H1 (cell line): ENCODE measurements around the gene GNAI2. TPM values are rescaled to one million over a fixed set of nuclear protein-coding genes. Genes with fewer than 3 reads are reported as not detected.

ENCODE experiments used
- CTCF ChIA-PET: fragments of 300-600 bp; sonication (Branson Sonifier 250); formaldehyde crosslinking; loops from one replicate; lab custom pipeline; 2021; ENCODE audit not compliant: partially characterized antibody; lab: Charles Lee
- POLR2A ChIA-PET: fragments of 300-600 bp; sonication (Branson Sonifier 250); formaldehyde crosslinking; loops from one replicate; lab custom pipeline; 2021; ENCODE audit warnings: inconsistent platforms; ENCODE audit not compliant: partially characterized antibody; lab: Charles Lee
- DNase-seq, 2 experiments: peaks; one replicate each; pipeline versions ENCODE4 v3.0.0 to v3.0.0-alpha.2; 2010 to 2022; ENCODE audit warnings: low spot score in 2 of 2, low read depth in 1 of 2, mixed read lengths in 1 of 2
- FAIRE-seq: peaks from 2 replicates; lab custom pipeline; 2011; peaks lifted over from hg19 to GRCh38; lab: Jason Lieb, UNC
- H2AFZ ChIP-seq: 2 replicates; pipeline ENCODE4 v1.8.1; 2012; ENCODE audit warnings: low read length, inconsistent platforms
- H2AK5ac ChIP-seq: 2 replicates; pipeline ENCODE4 v1.6.1; 2013; ENCODE audit warnings: low read depth, low read length
- H2BK120ac ChIP-seq: replicated peaks from 2 replicates; pipeline ENCODE3; 2013; ENCODE audit warnings: low read depth, low read length, inconsistent platforms
- H2BK12ac ChIP-seq: 2 replicates; pipeline ENCODE4 v1.6.1; 2013; ENCODE audit warnings: low read depth, low read length
- H2BK15ac ChIP-seq: 2 replicates; pipeline ENCODE4 v1.6.1; 2013; ENCODE audit warnings: low read length
- H2BK20ac ChIP-seq: 2 replicates; pipeline ENCODE4 v1.6.1; 2013; ENCODE audit warnings: low read length
- H2BK5ac ChIP-seq: 2 replicates; pipeline ENCODE4 v1.6.1; 2013; ENCODE audit warnings: low read depth, low read length
- H3K14ac ChIP-seq: 2 replicates; pipeline ENCODE4 v1.6.1; 2013; ENCODE audit warnings: inconsistent platforms; ENCODE audit not compliant: insufficient read length
- H3K18ac ChIP-seq: 2 replicates; pipeline ENCODE4 v1.6.1; 2013; ENCODE audit warnings: low read length; ENCODE audit errors: extremely low read depth
- H3K23ac ChIP-seq: 2 replicates; pipeline ENCODE4 v1.6.1; 2013; ENCODE audit warnings: inconsistent platforms; ENCODE audit not compliant: insufficient read length
- H3K23me2 ChIP-seq: 2 replicates; pipeline ENCODE4 v1.6.1; 2013; ENCODE audit warnings: low read depth, low read length
- H3K27ac ChIP-seq: 2 replicates; pipeline ENCODE4 v1.6.1; 2011; ENCODE audit warnings: low read depth, low read length, inconsistent platforms
- H3K27me3 ChIP-seq, 4 experiments: replicated peaks in 1 of 4; 1 replicate in 1 of 4; 2 replicates in 3 of 4; pipeline versions ENCODE4 v1.6.1 to v1.8.1; 2011 to 2013; ENCODE audit warnings: low read length in 3 of 4, mild to moderate bottlenecking in 3 of 4, inconsistent platforms in 2 of 4, mixed read lengths in 2 of 4, moderate library complexity in 1 of 4; ENCODE audit not compliant: control insufficient read depth in 3 of 4, insufficient read depth in 3 of 4; ENCODE audit errors: extremely low read depth in 1 of 4
- H3K36me3 ChIP-seq, 4 experiments: 2 replicates each; pipeline versions ENCODE4 v1.6.1 to v1.8.1; 2011 to 2013; ENCODE audit warnings: mild to moderate bottlenecking in 4 of 4, low read length in 3 of 4, moderate library complexity in 2 of 4, control low read depth in 1 of 4, inconsistent platforms in 1 of 4; ENCODE audit not compliant: insufficient read depth in 4 of 4, control insufficient read depth in 2 of 4
- H3K4ac ChIP-seq: replicated peaks from 2 replicates; pipeline ENCODE3; 2013; ENCODE audit warnings: low read length, low read depth, mixed read lengths, inconsistent platforms; ENCODE audit not compliant: insufficient read length
- H3K4me1 ChIP-seq, 4 experiments: replicated peaks in 1 of 4; 1 replicate in 1 of 4; 2 replicates in 3 of 4; pipeline versions ENCODE4 v1.6.1 to v1.8.1; 2011 to 2013; ENCODE audit warnings: low read length in 3 of 4, inconsistent platforms in 2 of 4, mixed read lengths in 1 of 4; ENCODE audit not compliant: insufficient read depth in 4 of 4, control insufficient read depth in 3 of 4
- H3K4me2 ChIP-seq, 2 experiments: 2 replicates each; pipeline versions ENCODE4 v1.6.1 to v1.8.1; 2011 to 2013; ENCODE audit warnings: low read depth in 2 of 2, low read length in 2 of 2, control low read depth in 1 of 2, inconsistent platforms in 1 of 2, mild to moderate bottlenecking in 1 of 2; ENCODE audit not compliant: insufficient read depth in 1 of 2
- H3K4me3 ChIP-seq, 4 experiments: fragments of 200-600, 300-600 bp in 1 of 4; sonication (generic), shearing (Covaris generic), sonication (Bioruptor Twin) in 1 of 4; 2 replicates each; pipeline versions ENCODE4 v1.5.1 to v1.8.1; 2011 to 2016; ENCODE audit warnings: low read length in 4 of 4, low read depth in 3 of 4, control low read depth in 2 of 4, inconsistent platforms in 2 of 4, mild to moderate bottlenecking in 2 of 4, mixed read lengths in 1 of 4, moderate library complexity in 1 of 4; ENCODE audit not compliant: insufficient read depth in 2 of 4; ENCODE audit errors: extremely low read depth in 1 of 4
- H3K56ac ChIP-seq: replicated peaks from 2 replicates; pipeline ENCODE3; 2013; ENCODE audit warnings: low read depth, mild to moderate bottlenecking, mixed read lengths, low read length, inconsistent platforms; ENCODE audit not compliant: insufficient read length
- H3K79me1 ChIP-seq: 2 replicates; pipeline ENCODE4 v1.6.1; 2013; ENCODE audit warnings: low read depth, low read length, control low read depth
- H3K79me2 ChIP-seq, 2 experiments: 2 replicates each; pipeline versions ENCODE4 v1.6.1 to v1.8.1; 2012 to 2013; ENCODE audit warnings: low read length in 2 of 2, mild to moderate bottlenecking in 2 of 2, inconsistent platforms in 1 of 2; ENCODE audit not compliant: insufficient read depth in 2 of 2, control insufficient read depth in 1 of 2
- H3K9ac ChIP-seq, 4 experiments: replicated peaks in 1 of 4; 1 replicate in 1 of 4; 2 replicates in 3 of 4; pipeline versions ENCODE4 v1.6.1 to v1.8.1; 2011 to 2013; ENCODE audit warnings: low read depth in 3 of 4, low read length in 3 of 4, control low read depth in 2 of 4, mild to moderate bottlenecking in 2 of 4, moderate library complexity in 2 of 4, inconsistent platforms in 1 of 4; ENCODE audit errors: extremely low read depth in 1 of 4
- H3K9me3 ChIP-seq, 2 experiments: 2 replicates each; pipeline versions ENCODE4 v1.6.1 to v1.8.1; 2012 to 2013; ENCODE audit warnings: mild to moderate bottlenecking in 2 of 2, moderate library complexity in 2 of 2, control low read depth in 1 of 2, inconsistent platforms in 1 of 2, low read depth in 1 of 2, low read length in 1 of 2, mixed read lengths in 1 of 2; ENCODE audit not compliant: insufficient read depth in 2 of 2
- H4K20me1 ChIP-seq, 2 experiments: replicated peaks in 1 of 2; 2 replicates each; pipeline versions ENCODE3 to v1.8.1; 2011 to 2013; ENCODE audit warnings: inconsistent platforms in 2 of 2, low read length in 2 of 2, mild to moderate bottlenecking in 1 of 2; ENCODE audit not compliant: insufficient read depth in 2 of 2, control insufficient read depth in 1 of 2
- H4K5ac ChIP-seq: 2 replicates; pipeline ENCODE4 v1.6.1; 2013; ENCODE audit warnings: low read length, low read depth, mixed read lengths, inconsistent platforms; ENCODE audit not compliant: insufficient read length
- H4K8ac ChIP-seq: 2 replicates; pipeline ENCODE4 v1.8.0; 2013; ENCODE audit warnings: mild to moderate bottlenecking, moderate library complexity, low read length, inconsistent platforms; ENCODE audit not compliant: insufficient read depth; ENCODE audit errors: extremely low read depth
- H4K91ac ChIP-seq: replicated peaks from 2 replicates; pipeline ENCODE3; 2013; ENCODE audit warnings: low read length, mixed read lengths, inconsistent platforms; ENCODE audit not compliant: insufficient read length
- CBX5 ChIP-seq: fragments of 300-800, 300-1000 bp; sonication (generic); IDR thresholded peaks from 2 replicates; pipeline ENCODE4 v1.7.1; 2016; ENCODE audit warnings: antibody characterized with exemption, low read length, low read depth
- CHD2 ChIP-seq: IDR thresholded peaks from 2 replicates; pipeline ENCODE4 v1.6.1; 2012; ENCODE audit warnings: low read length, improper control_type of control experiment
- HDAC6 ChIP-seq: IDR thresholded peaks from one replicate; pipeline ENCODE4 v1.7.1; 2012; ENCODE audit warnings: low read depth, mild to moderate bottlenecking, inconsistent platforms, low read length, moderate library complexity
- JUN ChIP-seq: IDR thresholded peaks from 2 replicates; pipeline ENCODE4 v1.6.1; 2011; ENCODE audit warnings: low read depth, mild to moderate bottlenecking, improper control_type of control experiment, low read length
- KDM5A ChIP-seq: fragments of 200-600 bp; IDR thresholded peaks from 2 replicates; pipeline ENCODE4 v1.7.1; 2012; ENCODE audit warnings: mild to moderate bottlenecking, low read length, inconsistent platforms, mixed read lengths
- POLR2AphosphoS5 ChIP-seq: IDR thresholded peaks from 2 replicates; pipeline ENCODE4 v1.6.1; 2011; ENCODE audit warnings: low read depth, low read length
- SIRT6 ChIP-seq: IDR thresholded peaks from one replicate; pipeline ENCODE4 v1.7.1; 2012; ENCODE audit warnings: low read length, inconsistent platforms
- USF2 ChIP-seq: IDR thresholded peaks from 2 replicates; pipeline ENCODE4 v1.6.1; 2011; ENCODE audit warnings: low read length, improper control_type of control experiment
- WGBS, 2 experiments: shearing (Covaris generic) in 1 of 2; methylation state at CpG; one replicate each; pipeline versions ENCODE4 v1.1.6 to v1.1.7; 2013 to 2015; ENCODE audit warnings: low lambda C conversion rate in 2 of 2, mixed read lengths in 2 of 2, inconsistent platforms in 1 of 2, low coverage in 1 of 2, missing lambda C conversion rate in 1 of 2; ENCODE audit not compliant: insufficient replicate concordance in 2 of 2, insufficient coverage in 1 of 2, insufficient read length in 1 of 2; ENCODE audit errors: extremely low coverage in 1 of 2, missing lambda C conversion rate in 1 of 2; 5-methylcytosine and 5-hydroxymethylcytosine counted together
- polyA plus RNA-seq, 7 experiments: library from polyadenylated mRNA; depleted of rRNA in 3 of 7; stranded (reverse) in 5 of 7; unstranded in 2 of 7; fragments of >200 nt in 5 of 7; fragments of 200-250 nt in 2 of 7; gene quantifications; 1 replicate in 5 of 7; 2 replicates in 1 of 7; 4 replicates in 1 of 7; pipeline versions ENCODE4 v1.2.1 to v1.2.3, GENCODE V29; 2011 to 2013; ENCODE audit warnings: missing spikeins in 2 of 7, mixed read lengths in 2 of 7
- total RNA-seq: library from RNA; stranded (reverse); fragmentation: NEBNext Ultra II Directional; extraction: Animal tissue kit (Norgen Biotek cat#: 25700); gene quantifications from 2 replicates; pipeline ENCODE4 v1.2.1, GENCODE V29; 2021
- TF ChIP-seq, protein P1 (sequence below): IDR thresholded peaks from 2 replicates; pipeline ENCODE4 v1.6.1; 2011; ENCODE audit warnings: low read depth, mild to moderate bottlenecking, low read length; ENCODE audit not compliant: insufficient read depth
- TF ChIP-seq, protein P2 (sequence below): IDR thresholded peaks from 2 replicates; pipeline ENCODE4 v1.6.1; 2012; ENCODE audit warnings: inconsistent platforms

GNAI2 gene
- total and polyA plus RNA-seq, 2 of the 8 experiments (the other 6 are each of a cell fraction or from before 2014, with no cell fraction given) = 168 to 539 TPM

- Histone ChIP-seq H2BK5ac (no peak overlapping the region), H3K79me2 (no peaks in the 10 kb centered on the region), H3K56ac (no peak overlapping the region), H3K27me3 (no peaks in the 10 kb centered on the region; a peak in 1 of 7 replicates), H2AFZ (no peak overlapping the region), H3K4me3 (no peak overlapping the region), H3K9me3 (no peaks in the 10 kb centered on the region), H2BK15ac (no peak overlapping the region), H3K23ac (no peak overlapping the region), H3K4me2 (no peak overlapping the region), H3K27ac (no peak overlapping the region), H2BK20ac (no peak overlapping the region), H3K9ac (no peak overlapping the region), H3K79me1 (no peaks in the 10 kb centered on the region), H3K18ac (no peak overlapping the region), H4K8ac (peak overlapping the region; percentile 82), H3K4me1 (peaks cover 0 to 20% (median 8%) of the 10 kb centered on the region in 4 experiments; a peak in 5 of 7 replicates), H2AK5ac (no peak overlapping the region), H3K23me2 (peaks cover 8% of the 10 kb centered on the region; the same call in 1 of the 2 replicates), H3K4ac (no peak overlapping the region), H4K20me1 (peaks cover 0 to 2% of the 10 kb centered on the region in 2 experiments), H4K91ac (no peak overlapping the region), H3K14ac (no peak overlapping the region), H3K36me3 (no peaks in the 10 kb centered on the region), H4K5ac (no peak overlapping the region), H2BK120ac (no peak overlapping the region), H2BK12ac (no peak overlapping the region)
- 88% methylated on average over 2 of the region's 2 CpGs; no CpG with 5 or more reads in 1 of the 2 experiments for WGBS, 2 experiments
- ChIA-PET POLR2A (interaction anchor here (1.1 to 11.3 kb wide), 4 partner anchors 18 to 74 kb away, joined by 3 to 149 read pairs (median 3); partner anchors contain the start of genes HYAL2, LSMEM2 and TUSC2), CTCF (interaction anchor here (0.7 to 3.0 kb wide), 8 partner anchors 9 to 39 kb away, joined by 3 to 16 read pairs (median 3); partner anchors contain the start of gene LSMEM2)
- FAIRE-seq (no peak), DNase-seq (no peak)
- TF ChIP-seq SIRT6 (no peak), CBX5 (no peak), USF2 (no peak), KDM5A (no peak), POLR2AphosphoS5 (no peak), HDAC6 (no peak), JUN (no peak), CHD2 (no peak)
- TF ChIP-seq, protein P1, sequence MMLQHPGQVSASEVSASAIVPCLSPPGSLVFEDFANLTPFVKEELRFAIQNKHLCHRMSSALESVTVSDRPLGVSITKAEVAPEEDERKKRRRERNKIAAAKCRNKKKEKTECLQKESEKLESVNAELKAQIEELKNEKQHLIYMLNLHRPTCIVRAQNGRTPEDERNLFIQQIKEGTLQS = no peak
- TF ChIP-seq, protein P2, sequence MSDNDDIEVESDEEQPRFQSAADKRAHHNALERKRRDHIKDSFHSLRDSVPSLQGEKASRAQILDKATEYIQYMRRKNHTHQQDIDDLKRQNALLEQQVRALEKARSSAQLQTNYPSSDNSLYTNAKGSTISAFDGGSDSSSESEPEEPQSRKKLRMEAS = no peak
Measured at GRCh38 chr3:50297384-50297775, 61.4 kb downstream of the GNAI2 start.
